ENCODE measurements around the gene PRRT4. TPM values are rescaled to one million over a fixed set of nuclear protein-coding genes. Genes with fewer than 3 reads are reported as not detected.
A peak's percentile ranks its signal among the peaks of the same experiment; 100 is the strongest.

The PRRT4 gene
- 1 to 10 TPM in 5 of 8 experiments, under 1 TPM in 1, not detected in 2; 0.61 to 8.0 (median 6.9) TPM for total RNA-seq

- Histone ChIP-seq H3K27ac (peak within 1 kb of the TSS; percentile 61 to 79), H3K4me3 (peak within 1 kb of the TSS; percentile 37 to 91 (median 56)), H3K4me1 (replicated peaks in 1 of 2) (peaks cover 9 to 10% of the 10 kb centered on the region in 2 donors)
- in situ Hi-C loops (cut with MboI; ENCODE audit: low pct_unique_long_range_greater_than_20kb in 2 of 9, low sequenced_read_pairs in 9 of 9, unreplicated experiment in 9 of 9), result no loop called here
- 1 to 34% (median 14%) methylated on average over 3 to 16 of the region's 88 CpGs; no CpG with 5 or more reads in 5 of the 10 experiments for WGBS, 10 experiments
- ATAC-seq (replicated peaks in 6 of 8), result peak; percentile 67 to 90 (median 72)
Observed at GRCh38 chr7:128361411-128362379, at the start of gene PRRT4. TSS of gene PRRT4 (minus strand) at chr7:128361690.

GRCh38 chr7:128410451-128410753 lies 48.9 kb upstream of the PRRT4 start:
- Histone ChIP-seq H3K4me1 (replicated peaks in 1 of 2) (peaks cover 16 to 25% of the 10 kb centered on the region in 2 donors), H3K4me3 (peak overlapping the region; percentile 40 to 59 (median 53)), H3K27ac (peak overlapping the region in 1 of 2 donors; percentile 49)
- WGBS, 10 experiments, result 0 to 52% (median 15%) methylated on average over 1 to 6 of the region's 6 CpGs; no CpG with 5 or more reads in 2 of the 10 experiments
- in situ Hi-C loops (cut with MboI; ENCODE audit: low pct_unique_long_range_greater_than_20kb in 2 of 9, low sequenced_read_pairs in 9 of 9, unreplicated experiment in 9 of 9), result loop anchor here in 1 of 9 experiments (25.0 kb wide), 1 partner anchor 477 kb away; no protein-coding TSS in a partner anchor
- no peak for ATAC-seq (replicated peaks in 6 of 8)

GRCh38 chr7:128409596-128410450 lies 48.3 kb upstream of the PRRT4 start, which contains the start of gene IMPDH1:
TSS of gene IMPDH1 (minus strand) at chr7:128409982. CDS start at chr7:128409901, 81 bp downstream.
- peak within 1 kb of the TSS in 1 of 2 donors; percentile 49 for H3K27ac ChIP-seq
- in situ Hi-C loops (cut with MboI; ENCODE audit: low pct_unique_long_range_greater_than_20kb in 2 of 9, low sequenced_read_pairs in 9 of 9, unreplicated experiment in 9 of 9), result loop anchor here in 1 of 9 experiments (25.0 kb wide), 1 partner anchor 477 kb away; no protein-coding TSS in a partner anchor

GRCh38 chr7:128408709-128409595 lies 47.5 kb upstream of the PRRT4 start:
- peak overlapping the region; percentile 40 to 59 (median 53) for H3K4me3 ChIP-seq
- peaks cover 25 to 38% of the 10 kb centered on the region in 2 donors for H3K4me1 ChIP-seq (replicated peaks in 1 of 2)
- in situ Hi-C loops (cut with MboI; ENCODE audit: low pct_unique_long_range_greater_than_20kb in 2 of 9, low sequenced_read_pairs in 9 of 9, unreplicated experiment in 9 of 9), result loop anchor here in 1 of 9 experiments (25.0 kb wide), 1 partner anchor 478 kb away; no protein-coding TSS in a partner anchor
- peak overlapping the region in 1 of 2 donors; percentile 41 for H3K27ac ChIP-seq
- peak in 4 of 8 experiments; percentile 8 to 21 (median 10) for ATAC-seq (replicated peaks in 6 of 8)
- 0 to 30% (median 20%) methylated on average over 1 to 5 of the region's 25 CpGs; no CpG with 5 or more reads in 5 of the 10 experiments for WGBS, 10 experiments

More at GRCh38 chr7:128409596-128410450, 48.3 kb upstream of the PRRT4 start, which contains the start of gene IMPDH1:
- Histone ChIP-seq H3K4me3 (peak within 1 kb of the TSS; percentile 40 to 59 (median 53)), H3K4me1 (replicated peaks in 1 of 2) (peaks cover 16 to 30% of the 10 kb centered on the region in 2 donors)
- peak; percentile 72 to 87 (median 79) for ATAC-seq (replicated peaks in 6 of 8)
- 0% methylated on average over 2 to 8 of the region's 87 CpGs; no CpG with 5 or more reads in 6 of the 10 experiments for WGBS, 10 experiments

- in situ Hi-C loops (cut with MboI; ENCODE audit: low pct_unique_long_range_greater_than_20kb in 2 of 9, low sequenced_read_pairs in 9 of 9, unreplicated experiment in 9 of 9), result loop anchor here in 1 of 9 experiments (25.0 kb wide), 1 partner anchor 479 kb away; no protein-coding TSS in a partner anchor
- Histone ChIP-seq H3K27ac (peak overlapping the region in 1 of 2 donors; percentile 41), H3K4me3 (peak overlapping the region in 2 of 5 donors; percentile 53 to 59), H3K4me1 (replicated peaks in 1 of 2) (peaks cover 28 to 40% of the 10 kb centered on the region in 2 donors)
- ATAC-seq (replicated peaks in 6 of 8), result no peak
- 34 to 100% (median 43%) methylated on average over 1 to 4 of the region's 11 CpGs; no CpG with 5 or more reads in 5 of the 10 experiments for WGBS, 10 experiments
Observed at GRCh38 chr7:128407751-128408708, 46.5 kb upstream of the PRRT4 start.

- ATAC-seq (replicated peaks in 6 of 8), result no peak
- WGBS, 10 experiments, result 93 to 96% methylated on average over 3 to 5 of the region's 7 CpGs; no CpG with 5 or more reads in 8 of the 10 experiments
- peaks cover 28 to 40% of the 10 kb centered on the region in 2 donors for H3K4me1 ChIP-seq (replicated peaks in 1 of 2)
- H3K4me3 ChIP-seq, result no peak overlapping the region
- H3K27ac ChIP-seq, result no peak overlapping the region
- in situ Hi-C loops (cut with MboI; ENCODE audit: low pct_unique_long_range_greater_than_20kb in 2 of 9, low sequenced_read_pairs in 9 of 9, unreplicated experiment in 9 of 9), result loop anchor here in 1 of 9 experiments (25.0 kb wide), 1 partner anchor 480 kb away; no protein-coding TSS in a partner anchor
Observed at GRCh38 chr7:128407233-128407589, 45.7 kb upstream of the PRRT4 start.

GRCh38 chr7:128406314-128407232 lies 45.1 kb upstream of the PRRT4 start:
- peaks cover 28 to 40% of the 10 kb centered on the region in 2 donors for H3K4me1 ChIP-seq (replicated peaks in 1 of 2)
- ATAC-seq (replicated peaks in 6 of 8), result no peak
- in situ Hi-C loops (cut with MboI; ENCODE audit: low pct_unique_long_range_greater_than_20kb in 2 of 9, low sequenced_read_pairs in 9 of 9, unreplicated experiment in 9 of 9), result loop anchor here in 1 of 9 experiments (25.0 kb wide), 1 partner anchor 481 kb away; no protein-coding TSS in a partner anchor
- 17 to 80% (median 51%) methylated on average over 1 to 10 of the region's 17 CpGs; no CpG with 5 or more reads in 4 of the 10 experiments for WGBS, 10 experiments
- peak overlapping the region in 4 of 5 donors; percentile 68 to 80 (median 71) for H3K4me3 ChIP-seq
- no peak overlapping the region for H3K27ac ChIP-seq

GRCh38 chr7:128405471-128406313 lies 44.2 kb upstream of the PRRT4 start:
- ATAC-seq (replicated peaks in 6 of 8), result peak; percentile 6 to 34 (median 16)
- in situ Hi-C loops (cut with MboI; ENCODE audit: low pct_unique_long_range_greater_than_20kb in 2 of 9, low sequenced_read_pairs in 9 of 9, unreplicated experiment in 9 of 9), result loop anchor here in 1 of 9 experiments (25.0 kb wide), 1 partner anchor 482 kb away; no protein-coding TSS in a partner anchor
- H3K27ac ChIP-seq, result peak overlapping the region; percentile 43 to 55
- peak overlapping the region; percentile 51 to 80 (median 69) for H3K4me3 ChIP-seq
- peaks cover 28 to 40% of the 10 kb centered on the region in 2 donors for H3K4me1 ChIP-seq (replicated peaks in 1 of 2)
- 3% methylated on average over 12 of the region's 107 CpGs; no CpG with 5 or more reads in 9 of the 10 experiments for WGBS, 10 experiments

- 10 to 40% (median 24%) methylated on average over 1 to 6 of the region's 13 CpGs; no CpG with 5 or more reads in 6 of the 10 experiments for WGBS, 10 experiments
- Histone ChIP-seq H3K4me1 (replicated peaks in 1 of 2) (peaks cover 25 to 40% of the 10 kb centered on the region in 2 donors), H3K4me3 (peak overlapping the region; percentile 51 to 80 (median 69)), H3K27ac (peak overlapping the region in 1 of 2 donors; percentile 55)
- in situ Hi-C loops (cut with MboI; ENCODE audit: low pct_unique_long_range_greater_than_20kb in 2 of 9, low sequenced_read_pairs in 9 of 9, unreplicated experiment in 9 of 9), result loop anchor here in 1 of 9 experiments (25.0 kb wide), 1 partner anchor 482 kb away; no protein-coding TSS in a partner anchor
- no peak for ATAC-seq (replicated peaks in 6 of 8)
Observed at GRCh38 chr7:128404886-128405470, 43.5 kb upstream of the PRRT4 start.

All from motor neuron (in vitro differentiated cells).